Testis (tissue), 2 donors: ENCODE data around the gene U2AF1L4.

Experiments used
- POLR2A ChIP-seq: fragments of 450-650 bp; IDR thresholded peaks from one replicate; pipeline ENCODE4 v1.6.1; 2017; ENCODE audit warnings: antibody characterized with exemption, mild to moderate bottlenecking, moderate library complexity
- TF ChIP-seq, protein P1 (sequence below), 3 experiments: fragments of 450-650 bp in 2 of 3; fragments of 200-600 bp in 1 of 3; sonication (generic) in 1 of 3; IDR thresholded peaks; one replicate each; pipeline ENCODE4 v1.5.1; 2016 to 2019; ENCODE audit warnings: antibody characterized with exemption in 3 of 3, mild to moderate bottlenecking in 2 of 3, moderate library complexity in 1 of 3

DNA sequence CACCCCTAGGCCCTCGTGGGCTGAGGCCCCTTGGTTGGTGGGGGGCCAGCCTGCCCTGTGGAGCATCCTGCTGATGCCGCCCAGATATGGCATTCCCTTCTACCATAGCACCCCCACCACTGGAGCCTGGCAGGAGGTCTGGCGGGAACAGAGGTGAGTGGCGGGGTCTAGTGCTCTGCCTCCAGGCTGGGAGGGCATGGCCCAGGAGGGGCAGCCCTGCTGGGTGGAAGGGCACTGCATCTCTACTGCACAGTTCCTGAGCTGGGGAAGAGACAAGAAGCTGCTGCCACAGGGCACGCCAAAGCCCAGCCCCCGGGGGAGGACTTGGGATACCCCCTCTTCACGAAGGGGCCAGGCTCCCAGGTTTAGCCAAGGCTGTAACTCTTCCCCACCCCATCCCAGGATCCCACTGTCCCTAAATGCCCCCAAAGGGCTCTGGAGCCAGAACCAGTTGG is 29.8 kb downstream of the U2AF1L4 start:
- TF ChIP-seq, protein P1, sequence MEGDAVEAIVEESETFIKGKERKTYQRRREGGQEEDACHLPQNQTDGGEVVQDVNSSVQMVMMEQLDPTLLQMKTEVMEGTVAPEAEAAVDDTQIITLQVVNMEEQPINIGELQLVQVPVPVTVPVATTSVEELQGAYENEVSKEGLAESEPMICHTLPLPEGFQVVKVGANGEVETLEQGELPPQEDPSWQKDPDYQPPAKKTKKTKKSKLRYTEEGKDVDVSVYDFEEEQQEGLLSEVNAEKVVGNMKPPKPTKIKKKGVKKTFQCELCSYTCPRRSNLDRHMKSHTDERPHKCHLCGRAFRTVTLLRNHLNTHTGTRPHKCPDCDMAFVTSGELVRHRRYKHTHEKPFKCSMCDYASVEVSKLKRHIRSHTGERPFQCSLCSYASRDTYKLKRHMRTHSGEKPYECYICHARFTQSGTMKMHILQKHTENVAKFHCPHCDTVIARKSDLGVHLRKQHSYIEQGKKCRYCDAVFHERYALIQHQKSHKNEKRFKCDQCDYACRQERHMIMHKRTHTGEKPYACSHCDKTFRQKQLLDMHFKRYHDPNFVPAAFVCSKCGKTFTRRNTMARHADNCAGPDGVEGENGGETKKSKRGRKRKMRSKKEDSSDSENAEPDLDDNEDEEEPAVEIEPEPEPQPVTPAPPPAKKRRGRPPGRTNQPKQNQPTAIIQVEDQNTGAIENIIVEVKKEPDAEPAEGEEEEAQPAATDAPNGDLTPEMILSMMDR (IDR thresholded peaks at IDR 0.05) = no peak
- TF ChIP-seq POLR2A = no peak
